ENCODE data around the gene ENTREP1. TPM values are rescaled to one million over a fixed set of nuclear protein-coding genes. Genes with fewer than 3 reads are reported as not detected.

The ENTREP1 gene
- total RNA-seq, 2 experiments from 2014 or later = 0.08 to 0.14 TPM

- H3K27ac Mint-ChIP-seq = no peak overlapping the region
- no peaks in the 10 kb centered on the region for H3K9me3 Mint-ChIP-seq
- no peak overlapping the region for H3K27ac ChIP-seq (ENCODE audit: low read depth in 1 of 2, low read length in 2 of 2)
- DNase-seq (no peak), ATAC-seq (ENCODE audit: poor library complexity) (no peak)
- ChIA-PET POLR2A (no interaction called here), CTCF (no interaction called here)
- H3K36me3 Mint-ChIP-seq (ENCODE audit: low read depth) = no peaks in the 10 kb centered on the region
- H3K27me3 ChIP-seq (ENCODE audit: control insufficient read depth in 1 of 2, insufficient read depth in 2 of 2, low read length in 2 of 2) = peaks cover 6 to 20% of the 10 kb centered on the region in 2 experiments
- no peaks in the 10 kb centered on the region for H3K9me3 ChIP-seq (ENCODE audit: control insufficient read depth in 1 of 2, insufficient read depth in 1 of 2, low read length in 2 of 2)
- no peaks in the 10 kb centered on the region for H3K4me1 Mint-ChIP-seq (ENCODE audit: low read depth)
- H3K4me1 ChIP-seq (ENCODE audit: insufficient read depth, low read length) = no peaks in the 10 kb centered on the region
- TF ChIP-seq CTCF (IDR thresholded peaks at IDR 0.05) = no peak
- H3K36me3 ChIP-seq (ENCODE audit: insufficient read depth, low read length) = no peaks in the 10 kb centered on the region
- H3K4me3 Mint-ChIP-seq = no peak overlapping the region
- peaks cover 58% of the 10 kb centered on the region for H3K27me3 Mint-ChIP-seq
- intact Hi-C loops (cut with DNase I, micrococcal nuclease) = no loop called here
- no peak overlapping the region for H3K4me3 ChIP-seq (ENCODE audit: low read length)
These were observed 5.5 kb upstream of the ENTREP1 start for GRCh38 chr9:69319324-69320025.

- no peaks in the 10 kb centered on the region for H3K9me3 Mint-ChIP-seq
- CTCF ChIA-PET = no interaction called here
- no peak for TF ChIP-seq CTCF (IDR thresholded peaks at IDR 0.05)
- DNase-seq (no peak), ATAC-seq (ENCODE audit: poor library complexity) (no peak)
- no peak overlapping the region for H3K27ac Mint-ChIP-seq
- Histone ChIP-seq H3K36me3 (ENCODE audit: insufficient read depth, low read length) (no peaks in the 10 kb centered on the region), H3K4me3 (ENCODE audit: low read length) (no peak overlapping the region), H3K9me3 (ENCODE audit: control insufficient read depth in 1 of 2, insufficient read depth in 1 of 2, low read length in 2 of 2) (no peaks in the 10 kb centered on the region), H3K27ac (ENCODE audit: low read depth in 1 of 2, low read length in 2 of 2) (no peak overlapping the region), H3K4me1 (ENCODE audit: insufficient read depth, low read length) (no peaks in the 10 kb centered on the region), H3K27me3 (ENCODE audit: control insufficient read depth in 1 of 2, insufficient read depth in 2 of 2, low read length in 2 of 2) (peaks cover 22 to 39% of the 10 kb centered on the region in 2 experiments)
- H3K27me3 Mint-ChIP-seq = peaks cover 68% of the 10 kb centered on the region
- POLR2A ChIA-PET = no interaction called here
- H3K4me3 Mint-ChIP-seq = no peak overlapping the region
- H3K4me1 Mint-ChIP-seq (ENCODE audit: low read depth) = no peaks in the 10 kb centered on the region
- intact Hi-C loops (cut with DNase I, micrococcal nuclease) = no loop called here
- H3K36me3 Mint-ChIP-seq (ENCODE audit: low read depth) = no peaks in the 10 kb centered on the region
These were observed 2.8 kb upstream of the ENTREP1 start for GRCh38 chr9:69322256-69322655.

- Mint-ChIP-seq H3K27ac (no peak overlapping the region), H3K36me3 (ENCODE audit: low read depth) (no peaks in the 10 kb centered on the region), H3K4me1 (ENCODE audit: low read depth) (no peaks in the 10 kb centered on the region), H3K27me3 (peaks cover 68% of the 10 kb centered on the region), H3K9me3 (no peaks in the 10 kb centered on the region), H3K4me3 (no peak overlapping the region)
- intact Hi-C loops (cut with DNase I, micrococcal nuclease) = no loop called here
- DNase-seq (no peak), ATAC-seq (ENCODE audit: poor library complexity) (no peak)
- no peaks in the 10 kb centered on the region for H3K4me1 ChIP-seq (ENCODE audit: insufficient read depth, low read length)
- H3K36me3 ChIP-seq (ENCODE audit: insufficient read depth, low read length) = no peaks in the 10 kb centered on the region
- no peaks in the 10 kb centered on the region for H3K9me3 ChIP-seq (ENCODE audit: control insufficient read depth in 1 of 2, insufficient read depth in 1 of 2, low read length in 2 of 2)
- no peak overlapping the region for H3K27ac ChIP-seq (ENCODE audit: low read depth in 1 of 2, low read length in 2 of 2)
- no peak for TF ChIP-seq CTCF (IDR thresholded peaks at IDR 0.05)
- H3K27me3 ChIP-seq (ENCODE audit: control insufficient read depth in 1 of 2, insufficient read depth in 2 of 2, low read length in 2 of 2) = peaks cover 19 to 45% of the 10 kb centered on the region in 2 experiments
- no peak overlapping the region for H3K4me3 ChIP-seq (ENCODE audit: low read length)
- CTCF ChIA-PET = no interaction called here
- POLR2A ChIA-PET = no interaction called here
These were observed 1.2 kb upstream of the ENTREP1 start for GRCh38 chr9:69323861-69324260.

Measured in CD4-positive, alpha-beta T cell (primary cell).